HG03342 (cell line): ENCODE measurements around the gene RAB3C.
A peak's percentile ranks its signal among the peaks of the same experiment; 100 is the strongest.

Experiments
- ATAC-seq: cut with Tn5 transposase; IDR thresholded peaks from one replicate; pipeline ENCODE4 v1.9.1; 2021; ENCODE audit warnings: mild to moderate bottlenecking, moderate library complexity; ENCODE audit not compliant: unreplicated experiment

The RAB3C gene

GRCh38 chr5:58813855-58814254 lies 231.0 kb downstream of the RAB3C start:
- no peak for ATAC-seq

- no peak for ATAC-seq
These were observed 233.4 kb downstream of the RAB3C start for GRCh38 chr5:58816181-58816731.

GRCh38 chr5:58818465-58818864 lies 235.6 kb downstream of the RAB3C start:
- ATAC-seq: no peak

GRCh38 chr5:58825441-58825840 lies 242.6 kb downstream of the RAB3C start:
- ATAC-seq: no peak

GRCh38 chr5:58825899-58826298 lies 243.0 kb downstream of the RAB3C start:
- ATAC-seq: no peak

- ATAC-seq: no peak
These were observed 244.6 kb downstream of the RAB3C start for GRCh38 chr5:58827463-58827862.

GRCh38 chr5:58828258-58828657 lies 245.4 kb downstream of the RAB3C start:
- no peak for ATAC-seq

GRCh38 chr5:58834242-58835225 lies 251.7 kb downstream of the RAB3C start:
- ATAC-seq: no peak

GRCh38 chr5:58836351-58836750 lies 253.5 kb downstream of the RAB3C start:
- ATAC-seq: no peak

GRCh38 chr5:58838729-58839128 lies 255.9 kb downstream of the RAB3C start:
- no peak for ATAC-seq

GRCh38 chr5:58842852-58843251 lies 260.0 kb downstream of the RAB3C start:
- ATAC-seq: no peak

- no peak for ATAC-seq
These were observed 261.5 kb downstream of the RAB3C start for GRCh38 chr5:58844395-58844794.

- no peak for ATAC-seq
These were observed 264.2 kb downstream of the RAB3C start for GRCh38 chr5:58847041-58847440.

GRCh38 chr5:58849223-58849622 lies 266.3 kb downstream of the RAB3C start:
- no peak for ATAC-seq

GRCh38 chr5:58849921-58850667 lies 267.2 kb downstream of the RAB3C start:
- peak; percentile 66 for ATAC-seq

GRCh38 chr5:58851153-58851552 lies 268.3 kb downstream of the RAB3C start:
- ATAC-seq: no peak

GRCh38 chr5:58851571-58851970 lies 268.7 kb downstream of the RAB3C start:
- no peak for ATAC-seq

GRCh38 chr5:58852566-58852965 lies 269.7 kb downstream of the RAB3C start:
- ATAC-seq: no peak

GRCh38 chr5:58854441-58854840 lies 271.6 kb downstream of the RAB3C start:
- ATAC-seq: no peak

- ATAC-seq: no peak
These were observed 273.2 kb downstream of the RAB3C start for GRCh38 chr5:58855851-58856739.

GRCh38 chr5:58857609-58858008 lies 274.7 kb downstream of the RAB3C start:
- ATAC-seq: no peak
